Subcutaneous abdominal adipose tissue (tissue), 5 donors: ENCODE measurements around the gene WNT3.
"Not testable (repeated sequence)": the region's sequence is repeated elsewhere in the genome, so short reads cannot be mapped to it uniquely, and the experiment has no call there.

Experiments used
- H3K27ac ChIP-seq: one replicate; pipeline ENCODE4 v1.7.0; 2013; ENCODE audit warnings: low read depth, mild to moderate bottlenecking, inconsistent platforms, low read length, moderate library complexity
- H3K27me3 ChIP-seq, 5 donors: one replicate each; pipeline ENCODE4 v1.7.0; 2013; ENCODE audit warnings: low read length in 5 of 5, inconsistent platforms in 1 of 5; ENCODE audit not compliant: control insufficient read depth in 5 of 5, insufficient read depth in 4 of 5
- H3K36me3 ChIP-seq, 5 donors: one replicate each; pipeline ENCODE4 v1.7.0; 2013; ENCODE audit warnings: low read length in 5 of 5; ENCODE audit not compliant: control insufficient read depth in 5 of 5, insufficient read depth in 5 of 5
- H3K4me1 ChIP-seq, 5 donors: one replicate each; pipeline ENCODE4 v1.7.0; 2013; ENCODE audit warnings: low read length in 5 of 5, mild to moderate bottlenecking in 3 of 5, moderate library complexity in 1 of 5; ENCODE audit not compliant: control insufficient read depth in 5 of 5, insufficient read depth in 5 of 5
- H3K4me3 ChIP-seq, 5 donors: one replicate each; pipeline ENCODE4 v1.7.0; 2013; ENCODE audit warnings: low read length in 5 of 5, low read depth in 1 of 5
- H3K9ac ChIP-seq, 5 donors: one replicate each; pipeline ENCODE4 v1.7.0; 2013; ENCODE audit warnings: low read length in 5 of 5, mild to moderate bottlenecking in 4 of 5, moderate library complexity in 3 of 5
- H3K9me3 ChIP-seq, 5 donors: one replicate each; pipeline ENCODE4 v1.7.0; 2013; ENCODE audit warnings: low read length in 5 of 5; ENCODE audit not compliant: control insufficient read depth in 5 of 5
- donor health status: healthy.
- donor health status: healthy.
- donor health status: healthy.
- donor health status: healthy.
- donor health status: healthy.

WNT3 gene

GRCh38 chr17:46800573-46800972 lies 17.9 kb downstream of the WNT3 start:
- Histone ChIP-seq H3K4me1 (no peaks in the 10 kb centered on the region), H3K27ac (no peak overlapping the region), H3K4me3 (no peak overlapping the region), H3K36me3 (no peaks in the 10 kb centered on the region), H3K9ac (no peak overlapping the region), H3K9me3 (no peaks in the 10 kb centered on the region), H3K27me3 (peaks cover 5 to 24% (median 7%) of the 10 kb centered on the region in 5 donors)

- Histone ChIP-seq H3K4me3 (no peak overlapping the region), H3K27me3 (peaks cover 10 to 33% (median 16%) of the 10 kb centered on the region in 5 donors)
Measured at GRCh38 chr17:46796956-46797530, 21.4 kb downstream of the WNT3 start.

GRCh38 chr17:46796524-46796923 lies 22.0 kb downstream of the WNT3 start:
- Histone ChIP-seq H3K36me3 (no peaks in the 10 kb centered on the region), H3K4me3 (no peak overlapping the region), H3K27ac (no peak overlapping the region), H3K4me1 (no peaks in the 10 kb centered on the region), H3K9ac (no peak overlapping the region), H3K9me3 (no peaks in the 10 kb centered on the region), H3K27me3 (peaks cover 10 to 33% (median 17%) of the 10 kb centered on the region in 5 donors)

More at GRCh38 chr17:46796956-46797530, 21.4 kb downstream of the WNT3 start:
- Histone ChIP-seq H3K9ac (no peak overlapping the region), H3K4me1 (no peaks in the 10 kb centered on the region), H3K27ac (no peak overlapping the region), H3K9me3 (no peaks in the 10 kb centered on the region), H3K36me3 (no peaks in the 10 kb centered on the region)

GRCh38 chr17:46796084-46796483 lies 22.4 kb downstream of the WNT3 start:
- H3K4me3 ChIP-seq, result no peak overlapping the region
- H3K9ac ChIP-seq, result no peak overlapping the region
- no peaks in the 10 kb centered on the region for H3K36me3 ChIP-seq
- peaks cover 12 to 33% (median 19%) of the 10 kb centered on the region in 5 donors for H3K27me3 ChIP-seq
- H3K9me3 ChIP-seq, result no peaks in the 10 kb centered on the region
- no peak overlapping the region for H3K27ac ChIP-seq
- H3K4me1 ChIP-seq, result no peaks in the 10 kb centered on the region

GRCh38 chr17:46795379-46795952 lies 23.0 kb downstream of the WNT3 start:
- Histone ChIP-seq H3K27ac (no peak overlapping the region), H3K36me3 (no peaks in the 10 kb centered on the region), H3K4me1 (no peaks in the 10 kb centered on the region), H3K27me3 (peaks cover 12 to 35% (median 19%) of the 10 kb centered on the region in 5 donors), H3K9ac (no peak overlapping the region), H3K4me3 (no peak overlapping the region), H3K9me3 (no peaks in the 10 kb centered on the region)

- Histone ChIP-seq H3K9me3 (peaks cover 0 to 7% (median 4%) of the 10 kb centered on the region in 5 donors), H3K4me3 (no peak overlapping the region), H3K27me3 (peaks cover 17 to 42% (median 26%) of the 10 kb centered on the region in 5 donors), H3K27ac (no peak overlapping the region), H3K4me1 (no peaks in the 10 kb centered on the region), H3K9ac (no peak overlapping the region), H3K36me3 (no peaks in the 10 kb centered on the region)
Measured at GRCh38 chr17:46794318-46794717, 24.2 kb downstream of the WNT3 start.

GRCh38 chr17:46793541-46793940 lies 25.0 kb downstream of the WNT3 start:
- Histone ChIP-seq H3K9me3 (peaks cover 0 to 10% (median 7%) of the 10 kb centered on the region in 5 donors), H3K27me3 (peaks cover 18 to 42% (median 26%) of the 10 kb centered on the region in 5 donors), H3K4me1 (no peaks in the 10 kb centered on the region), H3K36me3 (no peaks in the 10 kb centered on the region), H3K9ac (no peak overlapping the region), H3K4me3 (no peak overlapping the region), H3K27ac (no peak overlapping the region)

- not testable (repeated sequence) for H3K9ac ChIP-seq, H3K4me3 ChIP-seq, H3K27ac ChIP-seq, H3K9me3 ChIP-seq, H3K36me3 ChIP-seq, H3K4me1 ChIP-seq
- H3K27me3 ChIP-seq, result peaks cover 18 to 42% (median 26%) of the 10 kb centered on the region in 5 donors
Measured at GRCh38 chr17:46793023-46793422, 25.5 kb downstream of the WNT3 start.

GRCh38 chr17:46792071-46792470 lies 26.4 kb downstream of the WNT3 start:
- Histone ChIP-seq H3K27ac (no peak overlapping the region), H3K36me3 (no peaks in the 10 kb centered on the region), H3K9me3 (peaks cover 0 to 10% (median 7%) of the 10 kb centered on the region in 5 donors), H3K9ac (no peak overlapping the region), H3K27me3 (peaks cover 18 to 37% (median 26%) of the 10 kb centered on the region in 5 donors), H3K4me3 (no peak overlapping the region), H3K4me1 (no peaks in the 10 kb centered on the region)

GRCh38 chr17:46791531-46791930 lies 27.0 kb downstream of the WNT3 start:
- peaks cover 17 to 32% (median 24%) of the 10 kb centered on the region in 5 donors for H3K27me3 ChIP-seq
- H3K4me1 ChIP-seq, result no peaks in the 10 kb centered on the region
- peaks cover 0 to 10% (median 7%) of the 10 kb centered on the region in 5 donors for H3K9me3 ChIP-seq
- no peak overlapping the region for H3K27ac ChIP-seq
- H3K36me3 ChIP-seq, result no peaks in the 10 kb centered on the region
- no peak overlapping the region for H3K9ac ChIP-seq
- no peak overlapping the region for H3K4me3 ChIP-seq
